K562 (cell line): ENCODE results near the gene PLPP7. TPM values are rescaled to one million over a fixed set of nuclear protein-coding genes. Genes with fewer than 3 reads are reported as not detected.

Experiments used
- CBX8 ChIP-seq: fragments of 200-600 bp; sonication (generic); IDR thresholded peaks from 2 replicates; pipeline ENCODE4 v1.6.1; 2012; ENCODE audit warnings: borderline replicate concordance, mixed run types, low read depth, mild to moderate bottlenecking, moderate library complexity, mixed read lengths, low read length, control low read depth, inconsistent platforms; ENCODE audit not compliant: poor library complexity, severe bottlenecking; ENCODE audit errors: extremely low read depth
- DNMT1 ChIP-seq: fragments of 450-650 bp; IDR thresholded peaks from 2 replicates; pipeline ENCODE4 v1.6.1; 2016; ENCODE audit warnings: antibody characterized with exemption, mild to moderate bottlenecking
- GABPB1 ChIP-seq: sonication (generic); formaldehyde crosslinking; IDR thresholded peaks from 2 replicates; pipeline ENCODE4 v1.8.0; 2022; ENCODE audit warnings: mild to moderate bottlenecking, missing genetic modification reagents
- HMG20A ChIP-seq: fragments of 450-650 bp; formaldehyde crosslinking; conservative IDR thresholded peaks from 2 replicates; pipeline ENCODE4 v1.4.0; 2020; ENCODE audit warnings: mild to moderate bottlenecking, mixed read lengths
- MAFF ChIP-seq: IDR thresholded peaks from 2 replicates; pipeline ENCODE4 v1.6.1; 2012; ENCODE audit warnings: low read length, improper control_type of control experiment
- MAX ChIP-seq: sonication (generic); formaldehyde crosslinking; IDR thresholded peaks from 2 replicates; pipeline ENCODE4 v1.9.0; 2022; ENCODE audit warnings: mild to moderate bottlenecking, missing genetic modification reagents
- MTF1 ChIP-seq: fragments of 250-450 bp; sonication (Bioruptor Pico); IDR thresholded peaks from 2 replicates; pipeline ENCODE4 v1.9.0; 2021; ENCODE audit warnings: moderate library complexity, mild to moderate bottlenecking, inconsistent platforms, borderline replicate concordance
- NFXL1 ChIP-seq: fragments of 450-650 bp; formaldehyde crosslinking; IDR thresholded peaks from 2 replicates; pipeline ENCODE4 v1.4.0; 2021; ENCODE audit warnings: mild to moderate bottlenecking
- NR2F6 ChIP-seq: fragments of 450-650 bp; formaldehyde crosslinking; IDR thresholded peaks from 2 replicates; pipeline ENCODE4 v1.4.0; 2020; ENCODE audit warnings: mild to moderate bottlenecking
- POLR2B ChIP-seq: fragments of 450-650 bp; IDR thresholded peaks from 2 replicates; pipeline ENCODE4 v1.6.1; 2018; ENCODE audit warnings: low read depth; ENCODE audit not compliant: partially characterized antibody
- POU5F1 ChIP-seq: fragments of 150-350 bp; IDR thresholded peaks from 2 replicates; pipeline ENCODE4 v1.6.1; 2014; ENCODE audit warnings: borderline replicate concordance, low read length, low read depth, mild to moderate bottlenecking; ENCODE audit not compliant: partially characterized antibody
- PTBP1 ChIP-seq: fragments of 200-400 bp; formaldehyde crosslinking; IDR thresholded peaks from 2 replicates; pipeline ENCODE4 v1.6.1; 2017; ENCODE audit warnings: low read depth, low read length
- RBM22 ChIP-seq: fragments of 200-400 bp; formaldehyde crosslinking; IDR thresholded peaks from 2 replicates; pipeline ENCODE4 v1.6.1; 2018; ENCODE audit warnings: low read length, low read depth; ENCODE audit not compliant: poor library complexity, severe bottlenecking
- SFPQ ChIP-seq: fragments of 200-400 bp; formaldehyde crosslinking; IDR thresholded peaks from 2 replicates; pipeline ENCODE4 v1.6.1; 2017; ENCODE audit warnings: mild to moderate bottlenecking, low read depth, low read length, moderate library complexity
- U2AF2 ChIP-seq: fragments of 200-400 bp; formaldehyde crosslinking; optimal IDR thresholded peaks from 2 replicates; pipeline ENCODE3; 2017; ENCODE audit warnings: low read depth, mild to moderate bottlenecking, low read length
- WHSC1 ChIP-seq: IDR thresholded peaks from one replicate; pipeline ENCODE4 v1.6.1; 2012; ENCODE audit warnings: low read length, control low read depth, inconsistent platforms
- ZC3H11A ChIP-seq: IDR thresholded peaks from 2 replicates; pipeline ENCODE4 v1.6.1; 2012; ENCODE audit warnings: low read depth, low read length, improper control_type of control experiment
- ZNF143 ChIP-seq: sonication (generic); formaldehyde crosslinking; IDR thresholded peaks from 2 replicates; pipeline ENCODE4 v1.9.0; 2022; ENCODE audit warnings: mild to moderate bottlenecking, missing genetic modification reagents
- ZNF76 ChIP-seq: fragments of 250-450 bp; sonication (Bioruptor Pico); IDR thresholded peaks from 2 replicates; pipeline ENCODE4 v1.4.0; 2020; ENCODE audit warnings: mild to moderate bottlenecking, moderate library complexity, borderline replicate concordance
- polyA plus RNA-seq, 8 experiments: library from polyadenylated mRNA; depleted of rRNA in 4 of 8; stranded (reverse) in 5 of 8; unstranded in 3 of 8; fragments of >200 nt; fragmentation: Nextera tagmentation in 2 of 8; fragmentation: Illumina TruSeq in 1 of 8; extraction: Ambion mirVana in 2 of 8; extraction: Trizol in 1 of 8; gene quantifications; 2 replicates each; pipeline versions ENCODE4 v1.2.1 to v1.2.3, GENCODE V29; 2011 to 2014; ENCODE audit warnings: inconsistent platforms in 1 of 8, missing spikeins in 1 of 8
- total RNA-seq, 7 experiments: library from RNA; depleted of rRNA in 6 of 7; stranded (reverse); fragments of >200 nt in 6 of 7; fragmentation: Illumina TruSeq in 2 of 7; extraction: Trizol in 2 of 7; gene quantifications; 2 replicates each; pipeline versions ENCODE4 v1.2.1 to v1.2.3, GENCODE V29; 2011 to 2021; ENCODE audit warnings: low replicate concordance in 1 of 7
- TF ChIP-seq, protein P1 (sequence below): fragments of 200-800 bp; sonication (Bioruptor generic); IDR thresholded peaks from 2 replicates; pipeline ENCODE4 v1.6.1; 2016; ENCODE audit warnings: missing genetic modification characterization, missing compliant biosample characterization

PLPP7 gene
- total and polyA plus RNA-seq, 9 of the 15 experiments (the other 6 are each of a cell fraction or from before 2014, with no cell fraction given): 0.09 to 0.93 (median 0.18) TPM; not detected in 4

- no peak for TF ChIP-seq SFPQ
- TF ChIP-seq WHSC1: no peak
- TF ChIP-seq ZNF143 (CRISPR knock-in tag): no peak
- TF ChIP-seq NR2F6 (CRISPR knock-in tag): no peak
- no peak for TF ChIP-seq HMG20A (CRISPR knock-in tag)
- no peak for TF ChIP-seq ZNF76
- no peak for TF ChIP-seq RBM22
- TF ChIP-seq MAFF: no peak
- TF ChIP-seq, protein P1, sequence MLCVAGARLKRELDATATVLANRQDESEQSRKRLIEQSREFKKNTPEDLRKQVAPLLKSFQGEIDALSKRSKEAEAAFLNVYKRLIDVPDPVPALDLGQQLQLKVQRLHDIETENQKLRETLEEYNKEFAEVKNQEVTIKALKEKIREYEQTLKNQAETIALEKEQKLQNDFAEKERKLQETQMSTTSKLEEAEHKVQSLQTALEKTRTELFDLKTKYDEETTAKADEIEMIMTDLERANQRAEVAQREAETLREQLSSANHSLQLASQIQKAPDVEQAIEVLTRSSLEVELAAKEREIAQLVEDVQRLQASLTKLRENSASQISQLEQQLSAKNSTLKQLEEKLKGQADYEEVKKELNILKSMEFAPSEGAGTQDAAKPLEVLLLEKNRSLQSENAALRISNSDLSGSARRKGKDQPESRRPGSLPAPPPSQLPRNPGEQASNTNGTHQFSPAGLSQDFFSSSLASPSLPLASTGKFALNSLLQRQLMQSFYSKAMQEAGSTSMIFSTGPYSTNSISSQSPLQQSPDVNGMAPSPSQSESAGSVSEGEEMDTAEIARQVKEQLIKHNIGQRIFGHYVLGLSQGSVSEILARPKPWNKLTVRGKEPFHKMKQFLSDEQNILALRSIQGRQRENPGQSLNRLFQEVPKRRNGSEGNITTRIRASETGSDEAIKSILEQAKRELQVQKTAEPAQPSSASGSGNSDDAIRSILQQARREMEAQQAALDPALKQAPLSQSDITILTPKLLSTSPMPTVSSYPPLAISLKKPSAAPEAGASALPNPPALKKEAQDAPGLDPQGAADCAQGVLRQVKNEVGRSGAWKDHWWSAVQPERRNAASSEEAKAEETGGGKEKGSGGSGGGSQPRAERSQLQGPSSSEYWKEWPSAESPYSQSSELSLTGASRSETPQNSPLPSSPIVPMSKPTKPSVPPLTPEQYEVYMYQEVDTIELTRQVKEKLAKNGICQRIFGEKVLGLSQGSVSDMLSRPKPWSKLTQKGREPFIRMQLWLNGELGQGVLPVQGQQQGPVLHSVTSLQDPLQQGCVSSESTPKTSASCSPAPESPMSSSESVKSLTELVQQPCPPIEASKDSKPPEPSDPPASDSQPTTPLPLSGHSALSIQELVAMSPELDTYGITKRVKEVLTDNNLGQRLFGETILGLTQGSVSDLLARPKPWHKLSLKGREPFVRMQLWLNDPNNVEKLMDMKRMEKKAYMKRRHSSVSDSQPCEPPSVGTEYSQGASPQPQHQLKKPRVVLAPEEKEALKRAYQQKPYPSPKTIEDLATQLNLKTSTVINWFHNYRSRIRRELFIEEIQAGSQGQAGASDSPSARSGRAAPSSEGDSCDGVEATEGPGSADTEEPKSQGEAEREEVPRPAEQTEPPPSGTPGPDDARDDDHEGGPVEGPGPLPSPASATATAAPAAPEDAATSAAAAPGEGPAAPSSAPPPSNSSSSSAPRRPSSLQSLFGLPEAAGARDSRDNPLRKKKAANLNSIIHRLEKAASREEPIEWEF (CRISPR knock-in tag): 0 out of 2 replicates have a peak, but pooled peaks have one; percentile 14
- no peak for TF ChIP-seq NFXL1 (CRISPR knock-in tag)
- no peak for TF ChIP-seq DNMT1
- no peak for TF ChIP-seq POU5F1
- TF ChIP-seq POLR2B: no peak
- TF ChIP-seq ZC3H11A: no peak
- TF ChIP-seq GABPB1 (CRISPR knock-in tag): no peak
- no peak for TF ChIP-seq MTF1
- no peak for TF ChIP-seq CBX8
- no peak for TF ChIP-seq U2AF2
- no peak for TF ChIP-seq MAX (CRISPR knock-in tag)
- TF ChIP-seq PTBP1: no peak
These were observed 23.6 kb downstream of the PLPP7 start (continued) for GRCh38 chr9:131312822-131313770.
